ENCODE measurements around the gene UBAC1.

DNA sequence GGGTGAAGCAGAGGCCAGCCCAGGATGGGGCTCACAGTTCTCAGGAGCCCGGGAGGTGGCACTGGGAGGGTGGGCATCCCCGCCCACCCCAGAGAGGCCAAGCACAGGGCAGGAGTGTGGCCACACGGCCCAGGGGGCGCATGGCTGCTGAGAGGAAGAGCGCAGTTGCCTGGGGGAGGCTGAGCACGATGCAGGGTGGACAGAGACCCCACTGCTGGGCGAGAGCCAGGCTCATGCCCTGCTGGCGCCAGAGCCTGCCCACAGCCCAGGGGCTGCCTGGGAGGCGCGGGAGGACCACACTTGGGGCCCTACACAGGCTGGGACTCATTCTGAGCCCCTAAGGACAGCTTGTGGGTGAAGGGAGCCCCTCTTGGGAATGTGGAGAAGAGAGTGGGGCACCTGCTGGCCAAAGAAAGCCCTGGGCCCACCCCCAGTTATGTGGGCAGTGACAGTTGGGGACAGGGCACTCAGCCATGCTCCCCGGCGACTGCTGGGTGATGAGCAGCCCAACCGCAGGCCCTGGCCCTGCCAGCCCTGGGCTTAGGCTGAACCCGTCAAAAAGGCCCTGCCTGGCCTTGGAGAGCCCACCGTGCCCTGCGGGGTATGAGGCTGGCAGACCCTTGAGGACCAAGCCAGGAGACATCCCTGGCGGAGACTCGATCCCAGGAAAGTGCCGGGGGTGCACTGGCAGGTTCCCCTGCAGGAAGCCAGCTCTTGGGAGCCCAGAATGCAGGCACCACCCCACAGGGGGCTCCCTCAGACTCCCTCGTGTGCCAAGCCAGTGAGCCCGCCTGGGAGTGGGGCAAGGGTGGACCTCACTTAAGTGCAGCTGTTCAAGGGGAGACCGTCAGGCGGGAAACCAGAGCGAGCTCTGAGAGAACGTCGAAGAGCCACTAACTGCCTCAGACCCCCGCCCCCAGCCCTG lies 32.2 kb downstream of the UBAC1 start:
- TF ChIP-seq EZH2 (IDR thresholded peaks at IDR 0.05; ENCODE audit: borderline replicate concordance, insufficient read depth, low read length, poor library complexity, severe bottlenecking) (no peak), POLR2AphosphoS5 (IDR thresholded peaks at IDR 0.05) (no peak), TAF1 (IDR thresholded peaks at IDR 0.05; ENCODE audit: low read depth) (no peak), MXI1 (conservative IDR thresholded peaks at IDR 0.05; ENCODE audit: poor library complexity, severe bottlenecking) (no peak), RAD21 (conservative IDR thresholded peaks at IDR 0.05) (no peak), EP300 (conservative IDR thresholded peaks at IDR 0.05; ENCODE audit: poor library complexity, severe bottlenecking) (no peak), SMC3 (conservative IDR thresholded peaks at IDR 0.05; ENCODE audit: poor library complexity) (no peak)
- TF ChIP-seq, protein P1, sequence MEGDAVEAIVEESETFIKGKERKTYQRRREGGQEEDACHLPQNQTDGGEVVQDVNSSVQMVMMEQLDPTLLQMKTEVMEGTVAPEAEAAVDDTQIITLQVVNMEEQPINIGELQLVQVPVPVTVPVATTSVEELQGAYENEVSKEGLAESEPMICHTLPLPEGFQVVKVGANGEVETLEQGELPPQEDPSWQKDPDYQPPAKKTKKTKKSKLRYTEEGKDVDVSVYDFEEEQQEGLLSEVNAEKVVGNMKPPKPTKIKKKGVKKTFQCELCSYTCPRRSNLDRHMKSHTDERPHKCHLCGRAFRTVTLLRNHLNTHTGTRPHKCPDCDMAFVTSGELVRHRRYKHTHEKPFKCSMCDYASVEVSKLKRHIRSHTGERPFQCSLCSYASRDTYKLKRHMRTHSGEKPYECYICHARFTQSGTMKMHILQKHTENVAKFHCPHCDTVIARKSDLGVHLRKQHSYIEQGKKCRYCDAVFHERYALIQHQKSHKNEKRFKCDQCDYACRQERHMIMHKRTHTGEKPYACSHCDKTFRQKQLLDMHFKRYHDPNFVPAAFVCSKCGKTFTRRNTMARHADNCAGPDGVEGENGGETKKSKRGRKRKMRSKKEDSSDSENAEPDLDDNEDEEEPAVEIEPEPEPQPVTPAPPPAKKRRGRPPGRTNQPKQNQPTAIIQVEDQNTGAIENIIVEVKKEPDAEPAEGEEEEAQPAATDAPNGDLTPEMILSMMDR (IDR thresholded peaks at IDR 0.05; ENCODE audit: poor library complexity, severe bottlenecking): no peak
- TF ChIP-seq, protein P2, sequence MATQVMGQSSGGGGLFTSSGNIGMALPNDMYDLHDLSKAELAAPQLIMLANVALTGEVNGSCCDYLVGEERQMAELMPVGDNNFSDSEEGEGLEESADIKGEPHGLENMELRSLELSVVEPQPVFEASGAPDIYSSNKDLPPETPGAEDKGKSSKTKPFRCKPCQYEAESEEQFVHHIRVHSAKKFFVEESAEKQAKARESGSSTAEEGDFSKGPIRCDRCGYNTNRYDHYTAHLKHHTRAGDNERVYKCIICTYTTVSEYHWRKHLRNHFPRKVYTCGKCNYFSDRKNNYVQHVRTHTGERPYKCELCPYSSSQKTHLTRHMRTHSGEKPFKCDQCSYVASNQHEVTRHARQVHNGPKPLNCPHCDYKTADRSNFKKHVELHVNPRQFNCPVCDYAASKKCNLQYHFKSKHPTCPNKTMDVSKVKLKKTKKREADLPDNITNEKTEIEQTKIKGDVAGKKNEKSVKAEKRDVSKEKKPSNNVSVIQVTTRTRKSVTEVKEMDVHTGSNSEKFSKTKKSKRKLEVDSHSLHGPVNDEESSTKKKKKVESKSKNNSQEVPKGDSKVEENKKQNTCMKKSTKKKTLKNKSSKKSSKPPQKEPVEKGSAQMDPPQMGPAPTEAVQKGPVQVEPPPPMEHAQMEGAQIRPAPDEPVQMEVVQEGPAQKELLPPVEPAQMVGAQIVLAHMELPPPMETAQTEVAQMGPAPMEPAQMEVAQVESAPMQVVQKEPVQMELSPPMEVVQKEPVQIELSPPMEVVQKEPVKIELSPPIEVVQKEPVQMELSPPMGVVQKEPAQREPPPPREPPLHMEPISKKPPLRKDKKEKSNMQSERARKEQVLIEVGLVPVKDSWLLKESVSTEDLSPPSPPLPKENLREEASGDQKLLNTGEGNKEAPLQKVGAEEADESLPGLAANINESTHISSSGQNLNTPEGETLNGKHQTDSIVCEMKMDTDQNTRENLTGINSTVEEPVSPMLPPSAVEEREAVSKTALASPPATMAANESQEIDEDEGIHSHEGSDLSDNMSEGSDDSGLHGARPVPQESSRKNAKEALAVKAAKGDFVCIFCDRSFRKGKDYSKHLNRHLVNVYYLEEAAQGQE (IDR thresholded peaks at IDR 0.05; ENCODE audit: borderline replicate concordance): no peak
